Common myeloid progenitor, CD34-positive (primary cell): Measurements from ENCODE around the gene MYO15A.

Experiments used
- CTCF ChIA-PET: fragments of 350-600 bp; sonication (Branson Sonifier 250); formaldehyde crosslinking; loops from one replicate; lab custom pipeline; 2021; ENCODE audit warnings: antibody characterized with exemption; lab: Charles Lee
- POLR2A ChIA-PET: fragments of 350-600 bp; sonication (Branson Sonifier 250); formaldehyde crosslinking; loops from one replicate; lab custom pipeline; 2021; ENCODE audit warnings: antibody characterized with exemption; lab: Charles Lee
- DNase-seq, 3 donors: peaks; one replicate each; pipeline versions ENCODE4 v3.0.0 to v3.0.0-alpha.2; 2013
- H3K27ac ChIP-seq, 2 experiments: 1 replicate in 1 of 2; 2 replicates in 1 of 2; pipeline ENCODE4 v1.7.0; 2013; ENCODE audit warnings: inconsistent platforms in 2 of 2, low read length in 2 of 2, mild to moderate bottlenecking in 2 of 2, low read depth in 1 of 2, moderate library complexity in 1 of 2; ENCODE audit not compliant: severe bottlenecking in 2 of 2, insufficient read depth in 1 of 2, poor library complexity in 1 of 2
- H3K27me3 ChIP-seq, 5 experiments: replicated peaks in 2 of 5; 1 replicate in 3 of 5; 2 replicates in 2 of 5; pipeline versions ENCODE4 v1.6.1 to v1.7.0; 2013; ENCODE audit warnings: low read length in 4 of 5, mild to moderate bottlenecking in 2 of 5, moderate library complexity in 2 of 5, inconsistent platforms in 1 of 5; ENCODE audit not compliant: insufficient read depth in 5 of 5, control insufficient read depth in 4 of 5
- H3K36me3 ChIP-seq, 4 experiments: 1 replicate in 2 of 4; 2 replicates in 2 of 4; pipeline versions ENCODE4 v1.6.1 to v1.7.0; 2013; ENCODE audit warnings: low read length in 3 of 4, control low read depth in 1 of 4, mild to moderate bottlenecking in 1 of 4; ENCODE audit not compliant: control insufficient read depth in 4 of 4, insufficient read depth in 4 of 4
- H3K4me1 ChIP-seq, 4 experiments: 1 replicate in 3 of 4; 2 replicates in 1 of 4; pipeline versions ENCODE4 v1.6.1 to v1.7.1; 2013; ENCODE audit warnings: low read length in 3 of 4, mild to moderate bottlenecking in 3 of 4, control low read depth in 1 of 4, inconsistent platforms in 1 of 4, moderate library complexity in 1 of 4; ENCODE audit not compliant: control insufficient read depth in 4 of 4, insufficient read depth in 4 of 4; ENCODE audit errors: control extremely low read depth in 1 of 4
- H3K4me3 ChIP-seq, 7 experiments: 1 replicate in 4 of 7; 2 replicates in 3 of 7; pipeline versions ENCODE4 v1.5.1 to v1.7.0; 2013; ENCODE audit warnings: mild to moderate bottlenecking in 7 of 7, low read length in 6 of 7, moderate library complexity in 6 of 7, inconsistent platforms in 2 of 7, low read depth in 2 of 7, control low read depth in 1 of 7; ENCODE audit not compliant: insufficient read depth in 4 of 7, control insufficient read depth in 1 of 7; ENCODE audit errors: extremely low read depth in 1 of 7
- H3K9me3 ChIP-seq, 5 experiments: 1 replicate in 4 of 5; 2 replicates in 1 of 5; pipeline versions ENCODE4 v1.6.1 to v1.7.1; 2013; ENCODE audit warnings: low read length in 4 of 5, mild to moderate bottlenecking in 2 of 5, inconsistent platforms in 1 of 5, low read depth in 1 of 5, moderate library complexity in 1 of 5; ENCODE audit not compliant: control insufficient read depth in 4 of 5, insufficient read depth in 2 of 5; ENCODE audit errors: control extremely low read depth in 1 of 5
- WGBS: methylation state at CpG from one replicate; pipeline ENCODE4 v1.1.5; 2013; ENCODE audit not compliant: insufficient coverage; 5-methylcytosine and 5-hydroxymethylcytosine counted together

The MYO15A gene

GRCh38 chr17:18227635-18228034 lies 119.1 kb downstream of the MYO15A start:
- Histone ChIP-seq H3K4me1 (peaks cover 0 to 18% (median 17%) of the 10 kb centered on the region in 4 experiments), H3K27ac (no peak overlapping the region), H3K9me3 (no peaks in the 10 kb centered on the region), H3K27me3 (no peaks in the 10 kb centered on the region), H3K36me3 (no peaks in the 10 kb centered on the region), H3K4me3 (no peak overlapping the region)
- POLR2A ChIA-PET = interaction anchor here (0.6 kb wide), 1 partner anchor 109 kb away, joined by 3 read pairs; no protein-coding TSS in a partner anchor
- no peak for DNase-seq
- WGBS = 92% methylated on average over 5 of the region's 5 CpGs
- CTCF ChIA-PET = no interaction called here

GRCh38 chr17:18228176-18228682 lies 119.7 kb downstream of the MYO15A start:
- Histone ChIP-seq H3K27ac (no peak overlapping the region), H3K4me1 (peaks cover 0 to 18% (median 17%) of the 10 kb centered on the region in 4 experiments), H3K27me3 (no peaks in the 10 kb centered on the region), H3K4me3 (no peak overlapping the region), H3K36me3 (peaks cover 0 to 1% (median 0%) of the 10 kb centered on the region in 4 experiments), H3K9me3 (no peaks in the 10 kb centered on the region)
- no peak for DNase-seq
- WGBS = 100% methylated on average over 10 of the region's 10 CpGs
- ChIA-PET POLR2A (no interaction called here), CTCF (no interaction called here)

GRCh38 chr17:18229254-18229653 lies 120.7 kb downstream of the MYO15A start:
- CTCF ChIA-PET = interaction anchor here (0.6 kb wide), 1 partner anchor 13 kb away, joined by 3 read pairs; no protein-coding TSS in a partner anchor
- DNase-seq = no peak
- Histone ChIP-seq H3K4me3 (no peak overlapping the region), H3K36me3 (peaks cover under 1 to 10% (median 3%) of the 10 kb centered on the region in 4 experiments), H3K27me3 (no peaks in the 10 kb centered on the region), H3K4me1 (peaks cover 0 to 17% (median 15%) of the 10 kb centered on the region in 4 experiments), H3K27ac (no peak overlapping the region), H3K9me3 (no peaks in the 10 kb centered on the region)
- POLR2A ChIA-PET = no interaction called here
- 100% methylated on average over 2 of the region's 4 CpGs for WGBS
